Uterus (tissue), 2 donors: ENCODE measurements around the gene ANKFY1.

Source experiments
- CTCF ChIP-seq, 4 experiments: fragments of 200-600 bp in 2 of 4; fragments of 450-650 bp in 2 of 4; sonication (generic) in 2 of 4; IDR thresholded peaks; one replicate each; pipeline ENCODE4 v1.5.1; 2016 to 2019; ENCODE audit warnings: antibody characterized with exemption in 4 of 4, mild to moderate bottlenecking in 2 of 4, moderate library complexity in 1 of 4
- POLR2A ChIP-seq, 2 donors: fragments of 450-650 bp; IDR thresholded peaks; one replicate each; pipeline ENCODE4 v1.6.1; 2016; ENCODE audit warnings: antibody characterized with exemption in 2 of 2, mild to moderate bottlenecking in 1 of 2, moderate library complexity in 1 of 2

GRCh38 chr17:4124999-4125398 is 138.8 kb downstream of the ANKFY1 start:
- no peak for TF ChIP-seq CTCF (IDR thresholded peaks at IDR 0.05)
- no peak for TF ChIP-seq POLR2A (IDR thresholded peaks at IDR 0.05)
